ENCODE data around the gene STPG2.

GRCh38 chr4:97646997-97647396, 496.3 kb downstream of the STPG2 start:
- no peak for TF ChIP-seq CTCF (IDR thresholded peaks at IDR 0.05)
- no peak for TF ChIP-seq POLR2A (IDR thresholded peaks at IDR 0.05)

All from ovary (tissue), 3 donors.